Neural progenitor cell (in vitro differentiated cells): ENCODE data around the gene EVC.

Experiments
- CTCF ChIP-seq: fragments of 200-600 bp; sonication (generic); IDR thresholded peaks from 2 replicates; pipeline ENCODE4 v1.5.1; 2017; ENCODE audit warnings: antibody characterized with exemption, mild to moderate bottlenecking
- EZH2 ChIP-seq: fragments of 200-600 bp; sonication (generic); IDR thresholded peaks from 2 replicates; pipeline ENCODE4 v1.6.1; 2017; ENCODE audit warnings: antibody characterized with exemption, mild to moderate bottlenecking, moderate library complexity
- EZH2phosphoT487 ChIP-seq: fragments of 200-600 bp; sonication (generic); IDR thresholded peaks from 2 replicates; pipeline ENCODE4 v1.6.1; 2017; ENCODE audit warnings: antibody characterized with exemption

GRCh38 chr4:5793514-5793913 lies 82.5 kb downstream of the EVC start:
- TF ChIP-seq CTCF (no peak), EZH2phosphoT487 (no peak), EZH2 (no peak)
